SK-N-SH (cell line): ENCODE results near the gene GOPC. TPM values are rescaled to one million over a fixed set of nuclear protein-coding genes. Genes with fewer than 3 reads are reported as not detected.

ENCODE experiments used
- CTCF ChIA-PET: fragments of 300-600, 350-600 bp; formaldehyde crosslinking; extraction: SDS; loops from one replicate; lab custom pipeline; 2021; lab: Yijun Ruan, JAX
- POLR2A ChIA-PET: fragments of 350-600 bp; sonication (Branson Sonifier 250); formaldehyde crosslinking; extraction: SDS; loops from one replicate; lab custom pipeline; 2020; ENCODE audit warnings: antibody characterized with exemption, inconsistent platforms; lab: Yijun Ruan, JAX
- DNase-seq: peaks from one replicate; pipeline ENCODE4 v3.0.0; 2012
- H2AFZ ChIP-seq: fragments of 200-600 bp; sonication (generic); 2 replicates; pipeline ENCODE4 v1.8.1; 2016; ENCODE audit warnings: antibody characterized with exemption, mild to moderate bottlenecking, low read depth
- H3F3A ChIP-seq: fragments of 200-600 bp; sonication (generic); replicated peaks from 2 replicates; pipeline ENCODE3; 2016; ENCODE audit warnings: antibody characterized with exemption, mild to moderate bottlenecking; ENCODE audit not compliant: insufficient read depth
- H3K27ac ChIP-seq, 2 experiments: fragments of 200-500 bp in 1 of 2; fragments of 200-600 bp in 1 of 2; sonication (Bioruptor generic) in 1 of 2; sonication (generic), shearing (Covaris generic) in 1 of 2; 2 replicates each; pipeline versions ENCODE4 v1.5.1 to v1.6.1; 2014 to 2016; ENCODE audit warnings: low read depth in 2 of 2, inconsistent platforms in 1 of 2, low read length in 1 of 2, mild to moderate bottlenecking in 1 of 2, mixed read lengths in 1 of 2
- H3K27me3 ChIP-seq: fragments of 200-600 bp; sonication (generic), shearing (Covaris generic); 2 replicates; pipeline ENCODE4 v1.6.1; 2016; ENCODE audit warnings: mixed run types; ENCODE audit not compliant: insufficient read depth
- H3K36me3 ChIP-seq, 2 experiments: fragments of 200-500 bp in 1 of 2; fragments of 200-600 bp in 1 of 2; sonication (Bioruptor generic) in 1 of 2; sonication (generic) in 1 of 2; replicated peaks in 1 of 2; 2 replicates each; pipeline versions ENCODE3 to v1.5.1; 2014 to 2016; ENCODE audit warnings: low read length in 1 of 2, mild to moderate bottlenecking in 1 of 2; ENCODE audit not compliant: insufficient read depth in 2 of 2, control insufficient read depth in 1 of 2
- H3K4me1 ChIP-seq, 2 experiments: fragments of 200-500 bp in 1 of 2; fragments of 200-600 bp in 1 of 2; sonication (Bioruptor generic) in 1 of 2; sonication (generic), shearing (Covaris generic) in 1 of 2; 2 replicates each; pipeline versions ENCODE4 v1.5.1 to v1.6.1; 2014 to 2016; ENCODE audit warnings: low read depth in 1 of 2, low read length in 1 of 2, mixed run types in 1 of 2; ENCODE audit not compliant: insufficient read depth in 2 of 2, control insufficient read depth in 1 of 2
- H3K4me2 ChIP-seq: fragments of 200-600 bp; sonication (generic), shearing (Covaris generic); 2 replicates; pipeline ENCODE4 v1.6.1; 2017; ENCODE audit warnings: mixed run types
- H3K4me3 ChIP-seq, 2 experiments: fragments of 200-500 bp in 1 of 2; fragments of 200-600 bp in 1 of 2; sonication (Bioruptor generic) in 1 of 2; sonication (generic), shearing (Covaris generic) in 1 of 2; 2 replicates each; pipeline versions ENCODE4 v1.5.1 to v1.8.1; 2014 to 2016; ENCODE audit warnings: low read depth in 2 of 2, inconsistent platforms in 1 of 2, low read length in 1 of 2, mild to moderate bottlenecking in 1 of 2, mixed read lengths in 1 of 2, moderate library complexity in 1 of 2
- H3K79me2 ChIP-seq: fragments of 200-600 bp; sonication (generic); 2 replicates; pipeline ENCODE4 v1.8.1; 2017; ENCODE audit warnings: mild to moderate bottlenecking; ENCODE audit not compliant: insufficient read depth
- H3K9ac ChIP-seq: fragments of 200-600 bp; sonication (generic); 2 replicates; pipeline ENCODE4 v1.6.1; 2017; ENCODE audit warnings: mixed run types
- H3K9me2 ChIP-seq: fragments of 200-600 bp; sonication (generic); 2 replicates; pipeline ENCODE4 v1.6.1; 2017; ENCODE audit warnings: mixed run types
- H3K9me3 ChIP-seq: fragments of 200-600 bp; sonication (generic); 2 replicates; pipeline ENCODE4 v1.6.1; 2017; ENCODE audit warnings: mixed run types, mild to moderate bottlenecking, moderate library complexity
- H4K20me1 ChIP-seq: fragments of 200-600 bp; sonication (generic); 2 replicates; pipeline ENCODE4 v1.6.1; 2017; ENCODE audit warnings: mild to moderate bottlenecking, mixed run types; ENCODE audit not compliant: insufficient read depth
- CHD2 ChIP-seq: fragments of 150-350 bp; IDR thresholded peaks from 2 replicates; pipeline ENCODE4 v1.6.1; 2018; ENCODE audit warnings: low read length; ENCODE audit not compliant: partially characterized antibody
- CTCF ChIP-seq: fragments of 200-600 bp; sonication (generic); IDR thresholded peaks from 2 replicates; pipeline ENCODE4 v1.6.1; 2017; ENCODE audit warnings: antibody characterized with exemption, mild to moderate bottlenecking, moderate library complexity
- FOXJ3 ChIP-seq: sonication (generic); formaldehyde crosslinking; IDR thresholded peaks from 2 replicates; pipeline ENCODE4 v1.5.1; 2020; ENCODE audit warnings: mild to moderate bottlenecking, missing genetic modification reagents
- GABPA ChIP-seq: IDR thresholded peaks from 2 replicates; pipeline ENCODE4 v1.4.0; 2012; ENCODE audit warnings: low read depth, mild to moderate bottlenecking
- MXI1 ChIP-seq: IDR thresholded peaks from 2 replicates; pipeline ENCODE4 v1.6.1; 2012; ENCODE audit warnings: mild to moderate bottlenecking, low read depth, low read length, improper control_type of control experiment
- NFIC ChIP-seq: IDR thresholded peaks from 2 replicates; pipeline ENCODE4 v1.4.0; 2012; ENCODE audit warnings: borderline replicate concordance
- REST ChIP-seq: IDR thresholded peaks from 2 replicates; pipeline ENCODE4 v1.6.1; 2012; ENCODE audit warnings: mild to moderate bottlenecking, low read depth, low read length, moderate library complexity
- RFX5 ChIP-seq: IDR thresholded peaks from 2 replicates; pipeline ENCODE4 v1.6.1; 2012; ENCODE audit warnings: mild to moderate bottlenecking, improper control_type of control experiment, low read length
- SMC3 ChIP-seq: IDR thresholded peaks from 2 replicates; pipeline ENCODE4 v1.6.1; 2012; ENCODE audit warnings: low read depth, low read length, improper control_type of control experiment
- TCF12 ChIP-seq: IDR thresholded peaks from 2 replicates; pipeline ENCODE4 v1.4.0; 2012
- TEAD4 ChIP-seq: IDR thresholded peaks from 2 replicates; pipeline ENCODE4 v1.4.0; 2012; ENCODE audit warnings: mild to moderate bottlenecking, borderline replicate concordance; ENCODE audit not compliant: insufficient read depth
- USF2 ChIP-seq: fragments of 150-350 bp; IDR thresholded peaks from 2 replicates; pipeline ENCODE4 v1.6.1; 2017; ENCODE audit warnings: antibody characterized with exemption, low read length, low read depth, borderline replicate concordance
- YY1 ChIP-seq: IDR thresholded peaks from 2 replicates; pipeline ENCODE4 v1.4.0; 2012; ENCODE audit warnings: low read depth, mild to moderate bottlenecking
- ZBTB33 ChIP-seq: IDR thresholded peaks from 2 replicates; pipeline ENCODE4 v1.4.0; 2012; ENCODE audit warnings: low read depth, borderline replicate concordance
- polyA plus RNA-seq, 3 experiments: library from polyadenylated mRNA; depleted of rRNA; stranded (reverse); fragments of >200 nt; gene quantifications; 2 replicates each; pipeline ENCODE4 v1.2.3, GENCODE V29; 2012

GOPC gene
- polyA plus RNA-seq, 1 of the 3 experiments (the other 2 are of a cell fraction), result 20.8 TPM

GRCh38 chr6:117515326-117515725 is 87.0 kb downstream of the GOPC start:
- H3K27me3 ChIP-seq, result no peaks in the 10 kb centered on the region
- no peak for DNase-seq
- peaks cover 99% of the 10 kb centered on the region for H3K79me2 ChIP-seq
- H3F3A ChIP-seq, result peaks cover 20% of the 10 kb centered on the region
- no peak overlapping the region; a peak in 1 of 4 replicates for H3K27ac ChIP-seq
- peaks cover 0 to 31% of the 10 kb centered on the region in 2 experiments; a peak in 1 of 4 replicates for H3K4me1 ChIP-seq
- peaks cover 2 to 29% of the 10 kb centered on the region in 2 experiments for H3K36me3 ChIP-seq
- ChIA-PET POLR2A (no interaction called here), CTCF (no interaction called here)
- no peak overlapping the region for H3K4me3 ChIP-seq
- H3K4me2 ChIP-seq, result no peak overlapping the region
- TF ChIP-seq YY1 (no peak), ZBTB33 (no peak), USF2 (no peak), RFX5 (no peak), REST (no peak), CHD2 (no peak), TCF12 (no peak), FOXJ3 (no peak), NFIC (no peak), CTCF (no peak), GABPA (no peak), SMC3 (no peak), TEAD4 (no peak), MXI1 (no peak)
- H3K9ac ChIP-seq, result no peak overlapping the region
- H4K20me1 ChIP-seq, result no peaks in the 10 kb centered on the region
- no peak overlapping the region for H2AFZ ChIP-seq
- no peaks in the 10 kb centered on the region for H3K9me3 ChIP-seq
- no peaks in the 10 kb centered on the region for H3K9me2 ChIP-seq
